Measurements from ENCODE around the gene MFNG. TPM values are rescaled to one million over a fixed set of nuclear protein-coding genes. Genes with fewer than 3 reads are reported as not detected.

MFNG gene
- total RNA-seq, 1 experiment from 2014 or later = 4.5 TPM

- intact Hi-C loops (cut with micrococcal nuclease) = no loop called here
- no TSS peak for BruUV-seq (replicated peaks)
Measured at GRCh38 chr22:37473437-37473946, 12.7 kb downstream of the MFNG start.

More at GRCh38 chr22:37473437-37473946, 12.7 kb downstream of the MFNG start:
- no peaks in the 10 kb centered on the region for H3K9me3 ChIP-seq (ENCODE audit: control insufficient read depth in 1 of 2, insufficient read depth in 1 of 2, low read depth in 1 of 2, low read length in 2 of 2)
- DNase-seq (ENCODE audit: low read depth, low spot score) = no peak
- no peaks in the 10 kb centered on the region for H3K27me3 ChIP-seq (ENCODE audit: insufficient read depth, low read length)
- no peak overlapping the region for H2AFZ ChIP-seq (ENCODE audit: low read depth, low read length, poor library complexity, severe bottlenecking)
- H3K4me1 ChIP-seq (ENCODE audit: control insufficient read depth in 1 of 2, insufficient read depth in 2 of 2, low read length in 2 of 2) = peaks cover 7 to 45% of the 10 kb centered on the region in 2 experiments
- ChIA-PET CTCF (interaction anchor here (1.5 to 1.9 kb wide), 2 partner anchors 13 to 93 kb away, joined by 12 to 23 read pairs; partner anchors contain the start of gene MFNG), RAD21 (ENCODE audit: low non-redundant PET in 1 of 2, low total read pairs in 2 of 2, uncharacterized antibody in 2 of 2, unreplicated experiment in 2 of 2) (interaction anchor here in 1 of 2 experiments (1.3 kb wide), 1 partner anchor 157 kb away, joined by 3 read pairs; no protein-coding TSS in a partner anchor), POLR2A (no interaction called here)
- no peaks in the 10 kb centered on the region for H3K79me2 ChIP-seq (ENCODE audit: insufficient read depth, low read length)
- H3K27ac ChIP-seq (ENCODE audit: low read depth, low read length) = no peak overlapping the region
- H3K36me3 ChIP-seq (ENCODE audit: control insufficient read depth in 1 of 2, insufficient read depth in 2 of 2, low read length in 2 of 2) = no peaks in the 10 kb centered on the region
- no peak for ATAC-seq
- no peaks in the 10 kb centered on the region for H4K20me1 ChIP-seq (ENCODE audit: insufficient read depth)
- no peak overlapping the region for H3K4me3 ChIP-seq (replicated peaks in 1 of 2; ENCODE audit: low read depth in 1 of 2, low read length in 2 of 2)
- no peak overlapping the region for H3K9ac ChIP-seq (ENCODE audit: low read length)
- TF ChIP-seq, protein P1, sequence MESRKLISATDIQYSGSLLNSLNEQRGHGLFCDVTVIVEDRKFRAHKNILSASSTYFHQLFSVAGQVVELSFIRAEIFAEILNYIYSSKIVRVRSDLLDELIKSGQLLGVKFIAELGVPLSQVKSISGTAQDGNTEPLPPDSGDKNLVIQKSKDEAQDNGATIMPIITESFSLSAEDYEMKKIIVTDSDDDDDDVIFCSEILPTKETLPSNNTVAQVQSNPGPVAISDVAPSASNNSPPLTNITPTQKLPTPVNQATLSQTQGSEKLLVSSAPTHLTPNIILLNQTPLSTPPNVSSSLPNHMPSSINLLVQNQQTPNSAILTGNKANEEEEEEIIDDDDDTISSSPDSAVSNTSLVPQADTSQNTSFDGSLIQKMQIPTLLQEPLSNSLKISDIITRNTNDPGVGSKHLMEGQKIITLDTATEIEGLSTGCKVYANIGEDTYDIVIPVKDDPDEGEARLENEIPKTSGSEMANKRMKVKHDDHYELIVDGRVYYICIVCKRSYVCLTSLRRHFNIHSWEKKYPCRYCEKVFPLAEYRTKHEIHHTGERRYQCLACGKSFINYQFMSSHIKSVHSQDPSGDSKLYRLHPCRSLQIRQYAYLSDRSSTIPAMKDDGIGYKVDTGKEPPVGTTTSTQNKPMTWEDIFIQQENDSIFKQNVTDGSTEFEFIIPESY (IDR thresholded peaks at IDR 0.05; ENCODE audit: extremely low read depth, insufficient replicate concordance, low read length) = no peak
- peak in 1 of 3 experiments; percentile 10; a peak in 1 of 6 replicates for TF ChIP-seq CTCF (IDR thresholded peaks at IDR 0.05 in 2 of 3, conservative IDR thresholded peaks at IDR 0.05 in 1 of 3; ENCODE audit: borderline replicate concordance in 1 of 3, insufficient read depth in 1 of 3, low read depth in 2 of 3, low read length in 2 of 3)
- H3K9me2 ChIP-seq (ENCODE audit: insufficient read depth) = no peaks in the 10 kb centered on the region
- no peak overlapping the region for H3K4me2 ChIP-seq (ENCODE audit: low read length)

All from HCT116 (cell line).